H1 (cell line): ENCODE results near the gene INTS1. TPM values are rescaled to one million over a fixed set of nuclear protein-coding genes. Genes with fewer than 3 reads are reported as not detected.

ENCODE experiments used
- CTCF ChIA-PET: fragments of 300-600 bp; sonication (Branson Sonifier 250); formaldehyde crosslinking; loops from one replicate; lab custom pipeline; 2021; ENCODE audit not compliant: partially characterized antibody; lab: Charles Lee
- POLR2A ChIA-PET: fragments of 300-600 bp; sonication (Branson Sonifier 250); formaldehyde crosslinking; loops from one replicate; lab custom pipeline; 2021; ENCODE audit warnings: inconsistent platforms; ENCODE audit not compliant: partially characterized antibody; lab: Charles Lee
- DNase-seq, 2 experiments: peaks; one replicate each; pipeline versions ENCODE4 v3.0.0 to v3.0.0-alpha.2; 2010 to 2022; ENCODE audit warnings: low spot score in 2 of 2, low read depth in 1 of 2, mixed read lengths in 1 of 2
- FAIRE-seq: peaks from 2 replicates; lab custom pipeline; 2011; peaks lifted over from hg19 to GRCh38; lab: Jason Lieb, UNC
- H2AFZ ChIP-seq: 2 replicates; pipeline ENCODE4 v1.8.1; 2012; ENCODE audit warnings: low read length, inconsistent platforms
- H2AK5ac ChIP-seq: 2 replicates; pipeline ENCODE4 v1.6.1; 2013; ENCODE audit warnings: low read depth, low read length
- H2BK120ac ChIP-seq: replicated peaks from 2 replicates; pipeline ENCODE3; 2013; ENCODE audit warnings: low read depth, low read length, inconsistent platforms
- H2BK12ac ChIP-seq: 2 replicates; pipeline ENCODE4 v1.6.1; 2013; ENCODE audit warnings: low read depth, low read length
- H2BK15ac ChIP-seq: 2 replicates; pipeline ENCODE4 v1.6.1; 2013; ENCODE audit warnings: low read length
- H2BK20ac ChIP-seq: 2 replicates; pipeline ENCODE4 v1.6.1; 2013; ENCODE audit warnings: low read length
- H2BK5ac ChIP-seq: 2 replicates; pipeline ENCODE4 v1.6.1; 2013; ENCODE audit warnings: low read depth, low read length
- H3K14ac ChIP-seq: 2 replicates; pipeline ENCODE4 v1.6.1; 2013; ENCODE audit warnings: inconsistent platforms; ENCODE audit not compliant: insufficient read length
- H3K18ac ChIP-seq: 2 replicates; pipeline ENCODE4 v1.6.1; 2013; ENCODE audit warnings: low read length; ENCODE audit errors: extremely low read depth
- H3K23ac ChIP-seq: 2 replicates; pipeline ENCODE4 v1.6.1; 2013; ENCODE audit warnings: inconsistent platforms; ENCODE audit not compliant: insufficient read length
- H3K23me2 ChIP-seq: 2 replicates; pipeline ENCODE4 v1.6.1; 2013; ENCODE audit warnings: low read depth, low read length
- H3K27ac ChIP-seq: 2 replicates; pipeline ENCODE4 v1.6.1; 2011; ENCODE audit warnings: low read depth, low read length, inconsistent platforms
- H3K27me3 ChIP-seq, 4 experiments: replicated peaks in 1 of 4; 1 replicate in 1 of 4; 2 replicates in 3 of 4; pipeline versions ENCODE4 v1.6.1 to v1.8.1; 2011 to 2013; ENCODE audit warnings: low read length in 3 of 4, mild to moderate bottlenecking in 3 of 4, inconsistent platforms in 2 of 4, mixed read lengths in 2 of 4, moderate library complexity in 1 of 4; ENCODE audit not compliant: control insufficient read depth in 3 of 4, insufficient read depth in 3 of 4; ENCODE audit errors: extremely low read depth in 1 of 4
- H3K36me3 ChIP-seq, 4 experiments: 2 replicates each; pipeline versions ENCODE4 v1.6.1 to v1.8.1; 2011 to 2013; ENCODE audit warnings: mild to moderate bottlenecking in 4 of 4, low read length in 3 of 4, moderate library complexity in 2 of 4, control low read depth in 1 of 4, inconsistent platforms in 1 of 4; ENCODE audit not compliant: insufficient read depth in 4 of 4, control insufficient read depth in 2 of 4
- H3K4ac ChIP-seq: replicated peaks from 2 replicates; pipeline ENCODE3; 2013; ENCODE audit warnings: low read length, low read depth, mixed read lengths, inconsistent platforms; ENCODE audit not compliant: insufficient read length
- H3K4me1 ChIP-seq, 4 experiments: replicated peaks in 1 of 4; 1 replicate in 1 of 4; 2 replicates in 3 of 4; pipeline versions ENCODE4 v1.6.1 to v1.8.1; 2011 to 2013; ENCODE audit warnings: low read length in 3 of 4, inconsistent platforms in 2 of 4, mixed read lengths in 1 of 4; ENCODE audit not compliant: insufficient read depth in 4 of 4, control insufficient read depth in 3 of 4
- H3K4me2 ChIP-seq, 2 experiments: 2 replicates each; pipeline versions ENCODE4 v1.6.1 to v1.8.1; 2011 to 2013; ENCODE audit warnings: low read depth in 2 of 2, low read length in 2 of 2, control low read depth in 1 of 2, inconsistent platforms in 1 of 2, mild to moderate bottlenecking in 1 of 2; ENCODE audit not compliant: insufficient read depth in 1 of 2
- H3K4me3 ChIP-seq, 4 experiments: fragments of 200-600, 300-600 bp in 1 of 4; sonication (generic), shearing (Covaris generic), sonication (Bioruptor Twin) in 1 of 4; 2 replicates each; pipeline versions ENCODE4 v1.5.1 to v1.8.1; 2011 to 2016; ENCODE audit warnings: low read length in 4 of 4, low read depth in 3 of 4, control low read depth in 2 of 4, inconsistent platforms in 2 of 4, mild to moderate bottlenecking in 2 of 4, mixed read lengths in 1 of 4, moderate library complexity in 1 of 4; ENCODE audit not compliant: insufficient read depth in 2 of 4; ENCODE audit errors: extremely low read depth in 1 of 4
- H3K56ac ChIP-seq: replicated peaks from 2 replicates; pipeline ENCODE3; 2013; ENCODE audit warnings: low read depth, mild to moderate bottlenecking, mixed read lengths, low read length, inconsistent platforms; ENCODE audit not compliant: insufficient read length
- H3K79me1 ChIP-seq: 2 replicates; pipeline ENCODE4 v1.6.1; 2013; ENCODE audit warnings: low read depth, low read length, control low read depth
- H3K79me2 ChIP-seq, 2 experiments: 2 replicates each; pipeline versions ENCODE4 v1.6.1 to v1.8.1; 2012 to 2013; ENCODE audit warnings: low read length in 2 of 2, mild to moderate bottlenecking in 2 of 2, inconsistent platforms in 1 of 2; ENCODE audit not compliant: insufficient read depth in 2 of 2, control insufficient read depth in 1 of 2
- H3K9ac ChIP-seq, 4 experiments: replicated peaks in 1 of 4; 1 replicate in 1 of 4; 2 replicates in 3 of 4; pipeline versions ENCODE4 v1.6.1 to v1.8.1; 2011 to 2013; ENCODE audit warnings: low read depth in 3 of 4, low read length in 3 of 4, control low read depth in 2 of 4, mild to moderate bottlenecking in 2 of 4, moderate library complexity in 2 of 4, inconsistent platforms in 1 of 4; ENCODE audit errors: extremely low read depth in 1 of 4
- H3K9me3 ChIP-seq, 2 experiments: 2 replicates each; pipeline versions ENCODE4 v1.6.1 to v1.8.1; 2012 to 2013; ENCODE audit warnings: mild to moderate bottlenecking in 2 of 2, moderate library complexity in 2 of 2, control low read depth in 1 of 2, inconsistent platforms in 1 of 2, low read depth in 1 of 2, low read length in 1 of 2, mixed read lengths in 1 of 2; ENCODE audit not compliant: insufficient read depth in 2 of 2
- H4K20me1 ChIP-seq, 2 experiments: replicated peaks in 1 of 2; 2 replicates each; pipeline versions ENCODE3 to v1.8.1; 2011 to 2013; ENCODE audit warnings: inconsistent platforms in 2 of 2, low read length in 2 of 2, mild to moderate bottlenecking in 1 of 2; ENCODE audit not compliant: insufficient read depth in 2 of 2, control insufficient read depth in 1 of 2
- H4K5ac ChIP-seq: 2 replicates; pipeline ENCODE4 v1.6.1; 2013; ENCODE audit warnings: low read length, low read depth, mixed read lengths, inconsistent platforms; ENCODE audit not compliant: insufficient read length
- H4K8ac ChIP-seq: 2 replicates; pipeline ENCODE4 v1.8.0; 2013; ENCODE audit warnings: mild to moderate bottlenecking, moderate library complexity, low read length, inconsistent platforms; ENCODE audit not compliant: insufficient read depth; ENCODE audit errors: extremely low read depth
- H4K91ac ChIP-seq: replicated peaks from 2 replicates; pipeline ENCODE3; 2013; ENCODE audit warnings: low read length, mixed read lengths, inconsistent platforms; ENCODE audit not compliant: insufficient read length
- CEBPB ChIP-seq: IDR thresholded peaks from 2 replicates; pipeline ENCODE4 v1.6.1; 2012; ENCODE audit warnings: low read depth, low read length
- HDAC2 ChIP-seq, 2 experiments: fragments of 300-600 bp in 1 of 2; sonication (generic) in 1 of 2; IDR thresholded peaks; 2 replicates each; pipeline ENCODE4 v1.6.1; 2011 to 2012; ENCODE audit warnings: low read depth in 2 of 2, low read length in 2 of 2, mild to moderate bottlenecking in 2 of 2, moderate library complexity in 2 of 2, borderline replicate concordance in 1 of 2, inconsistent platforms in 1 of 2
- KDM1A ChIP-seq: fragments of 200-600, 300-600 bp; sonication (generic); IDR thresholded peaks from 2 replicates; pipeline ENCODE4 v1.7.1; 2016; ENCODE audit warnings: mild to moderate bottlenecking, low read length, borderline replicate concordance
- WGBS, 2 experiments: shearing (Covaris generic) in 1 of 2; methylation state at CpG; one replicate each; pipeline versions ENCODE4 v1.1.6 to v1.1.7; 2013 to 2015; ENCODE audit warnings: low lambda C conversion rate in 2 of 2, mixed read lengths in 2 of 2, inconsistent platforms in 1 of 2, low coverage in 1 of 2, missing lambda C conversion rate in 1 of 2; ENCODE audit not compliant: insufficient replicate concordance in 2 of 2, insufficient coverage in 1 of 2, insufficient read length in 1 of 2; ENCODE audit errors: extremely low coverage in 1 of 2, missing lambda C conversion rate in 1 of 2; 5-methylcytosine and 5-hydroxymethylcytosine counted together
- polyA plus RNA-seq, 7 experiments: library from polyadenylated mRNA; depleted of rRNA in 3 of 7; stranded (reverse) in 5 of 7; unstranded in 2 of 7; fragments of >200 nt in 5 of 7; fragments of 200-250 nt in 2 of 7; gene quantifications; 1 replicate in 5 of 7; 2 replicates in 1 of 7; 4 replicates in 1 of 7; pipeline versions ENCODE4 v1.2.1 to v1.2.3, GENCODE V29; 2011 to 2013; ENCODE audit warnings: missing spikeins in 2 of 7, mixed read lengths in 2 of 7
- total RNA-seq: library from RNA; stranded (reverse); fragmentation: NEBNext Ultra II Directional; extraction: Animal tissue kit (Norgen Biotek cat#: 25700); gene quantifications from 2 replicates; pipeline ENCODE4 v1.2.1, GENCODE V29; 2021

The INTS1 gene
- total and polyA plus RNA-seq, 2 of the 8 experiments (the other 6 are each of a cell fraction or from before 2014, with no cell fraction given), result 76.9 to 104 TPM

- 72% methylated on average over 5 of the region's 5 CpGs; no CpG with 5 or more reads in 1 of the 2 experiments for WGBS, 2 experiments
- Histone ChIP-seq H3K36me3 (no peaks in the 10 kb centered on the region), H2BK120ac (no peak overlapping the region), H2BK5ac (no peak overlapping the region; the same call in 1 of the 2 replicates), H4K8ac (no peak overlapping the region; the same call in 1 of the 2 replicates), H3K18ac (peak overlapping the region; percentile 48; the same call in 1 of the 2 replicates), H2AFZ (no peak overlapping the region), H3K79me2 (no peaks in the 10 kb centered on the region), H3K27ac (no peak overlapping the region), H2BK12ac (peak overlapping the region; percentile 75; the same call in 1 of the 2 replicates), H3K56ac (no peak overlapping the region), H3K27me3 (no peaks in the 10 kb centered on the region), H3K4ac (no peak overlapping the region), H4K5ac (no peak overlapping the region), H3K23me2 (no peaks in the 10 kb centered on the region), H2BK20ac (0 out of 2 replicates have a peak overlapping the region, but pooled peaks have one; percentile 32)
- CTCF ChIA-PET, result interaction anchor here (2.0 kb wide), 1 partner anchor 9 kb away, joined by 15 read pairs; no protein-coding TSS in a partner anchor
- FAIRE-seq, result no peak
- 0 out of 4 replicates have a peak, but pooled peaks of 1 of the 2 experiments have one; percentile 47 for TF ChIP-seq HDAC2 (IDR thresholded peaks at IDR 0.05; ENCODE audit: borderline replicate concordance in 1 of 2, low read depth in 2 of 2, low read length in 2 of 2)
- TF ChIP-seq KDM1A, result peak; percentile 84
- TF ChIP-seq CEBPB, result no peak
- TF ChIP-seq, all 59 proteins: peak for 2
- DNase-seq, result no peak
- peak overlapping the region; percentile 46; the same call in 1 of the 2 replicates for H2BK15ac ChIP-seq
- no peaks in the 10 kb centered on the region for H4K20me1 ChIP-seq
- POLR2A ChIA-PET, result interaction anchor here (0.8 to 1.1 kb wide), 2 partner anchors 11 to 202 kb away, joined by 3 to 4 read pairs; no protein-coding TSS in a partner anchor
- no peak overlapping the region; a peak in 1 of 4 replicates for H3K4me2 ChIP-seq
- H4K91ac ChIP-seq, result peak overlapping the region; percentile 15
- no peak overlapping the region for H3K14ac ChIP-seq
- H3K79me1 ChIP-seq, result no peaks in the 10 kb centered on the region
- H3K4me3 ChIP-seq, result no peak overlapping the region
- peak overlapping the region; percentile 65; the same call in 1 of the 2 replicates for H2AK5ac ChIP-seq
- H3K23ac ChIP-seq, result no peak overlapping the region
- H3K9ac ChIP-seq, result no peak overlapping the region
- H3K9me3 ChIP-seq, result no peaks in the 10 kb centered on the region
- H3K4me1 ChIP-seq, result peaks cover 0 to 6% (median 2%) of the 10 kb centered on the region in 4 experiments; a peak in 5 of 7 replicates
Measured at GRCh38 chr7:1423264-1423811, 80.9 kb downstream of the INTS1 start.
